ENCODE data around the gene P4HA2.

DNA sequence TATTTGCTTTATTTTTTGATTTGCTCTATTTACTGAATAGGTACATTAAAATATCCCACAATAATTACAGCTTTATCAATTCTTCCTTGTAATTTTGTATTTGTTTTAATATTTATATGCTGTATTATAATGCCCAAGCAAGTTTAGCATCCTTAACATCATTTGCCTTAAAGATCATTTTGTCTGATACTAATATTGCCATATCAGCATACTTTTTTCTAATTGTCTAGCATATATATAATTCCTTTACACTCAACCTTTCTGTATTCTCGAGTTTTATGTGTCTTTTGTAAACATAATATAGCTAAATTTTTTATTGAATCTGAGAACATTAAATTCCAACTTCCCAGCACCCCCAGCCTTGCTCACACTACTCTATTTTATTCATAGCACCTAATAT, 64.7 kb downstream of the P4HA2 start:
- TF ChIP-seq POLR2AphosphoS5 (IDR thresholded peaks at IDR 0.05) (no peak), POLR2A (IDR thresholded peaks at IDR 0.05) (no peak), EP300 (IDR thresholded peaks at IDR 0.05) (no peak)
- TF ChIP-seq, protein P1, sequence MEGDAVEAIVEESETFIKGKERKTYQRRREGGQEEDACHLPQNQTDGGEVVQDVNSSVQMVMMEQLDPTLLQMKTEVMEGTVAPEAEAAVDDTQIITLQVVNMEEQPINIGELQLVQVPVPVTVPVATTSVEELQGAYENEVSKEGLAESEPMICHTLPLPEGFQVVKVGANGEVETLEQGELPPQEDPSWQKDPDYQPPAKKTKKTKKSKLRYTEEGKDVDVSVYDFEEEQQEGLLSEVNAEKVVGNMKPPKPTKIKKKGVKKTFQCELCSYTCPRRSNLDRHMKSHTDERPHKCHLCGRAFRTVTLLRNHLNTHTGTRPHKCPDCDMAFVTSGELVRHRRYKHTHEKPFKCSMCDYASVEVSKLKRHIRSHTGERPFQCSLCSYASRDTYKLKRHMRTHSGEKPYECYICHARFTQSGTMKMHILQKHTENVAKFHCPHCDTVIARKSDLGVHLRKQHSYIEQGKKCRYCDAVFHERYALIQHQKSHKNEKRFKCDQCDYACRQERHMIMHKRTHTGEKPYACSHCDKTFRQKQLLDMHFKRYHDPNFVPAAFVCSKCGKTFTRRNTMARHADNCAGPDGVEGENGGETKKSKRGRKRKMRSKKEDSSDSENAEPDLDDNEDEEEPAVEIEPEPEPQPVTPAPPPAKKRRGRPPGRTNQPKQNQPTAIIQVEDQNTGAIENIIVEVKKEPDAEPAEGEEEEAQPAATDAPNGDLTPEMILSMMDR (IDR thresholded peaks at IDR 0.05) = no peak

Measured in stomach (tissue), 4 donors.